AML-193 (cell line): ENCODE data around the gene SELENOO.
A peak's percentile ranks its signal among the peaks of the same experiment; 100 is the strongest.

Experiments used
- DNase-seq, 2 experiments: peaks; one replicate each; lab custom pipeline; 2025; lab: John Stamatoyannopoulos, UW

SELENOO gene

GRCh38 chr22:50236731-50237409 is 36.1 kb downstream of the SELENOO start:
- DNase-seq = peak in 1 of 2 experiments; percentile 7

DNA sequence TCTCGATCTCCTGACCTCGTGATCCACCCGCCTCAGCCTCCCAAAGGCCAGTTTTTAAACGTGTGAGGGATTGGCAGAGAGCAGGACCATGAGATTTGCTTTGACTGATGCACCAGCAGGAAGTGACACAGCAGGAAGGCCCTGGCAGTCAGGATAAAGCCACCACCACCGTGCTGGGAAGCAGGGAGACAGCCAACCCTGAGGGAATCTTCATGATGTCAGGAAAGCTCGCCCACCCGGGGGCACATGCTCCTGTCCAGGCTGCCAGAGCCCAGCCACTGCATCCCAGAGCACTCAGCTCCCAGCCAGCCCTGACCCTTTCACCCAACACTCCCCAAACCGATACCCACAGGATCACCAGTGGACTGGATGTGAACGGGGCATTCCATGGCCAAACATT is 37.9 kb downstream of the SELENOO start:
- DNase-seq = no peak

GRCh38 chr22:50242406-50242949 is 41.7 kb downstream of the SELENOO start:
- DNase-seq = no peak

GRCh38 chr22:50243685-50244419 is 43.0 kb downstream of the SELENOO start:
- peak in 1 of 2 experiments; percentile 2 for DNase-seq

DNA sequence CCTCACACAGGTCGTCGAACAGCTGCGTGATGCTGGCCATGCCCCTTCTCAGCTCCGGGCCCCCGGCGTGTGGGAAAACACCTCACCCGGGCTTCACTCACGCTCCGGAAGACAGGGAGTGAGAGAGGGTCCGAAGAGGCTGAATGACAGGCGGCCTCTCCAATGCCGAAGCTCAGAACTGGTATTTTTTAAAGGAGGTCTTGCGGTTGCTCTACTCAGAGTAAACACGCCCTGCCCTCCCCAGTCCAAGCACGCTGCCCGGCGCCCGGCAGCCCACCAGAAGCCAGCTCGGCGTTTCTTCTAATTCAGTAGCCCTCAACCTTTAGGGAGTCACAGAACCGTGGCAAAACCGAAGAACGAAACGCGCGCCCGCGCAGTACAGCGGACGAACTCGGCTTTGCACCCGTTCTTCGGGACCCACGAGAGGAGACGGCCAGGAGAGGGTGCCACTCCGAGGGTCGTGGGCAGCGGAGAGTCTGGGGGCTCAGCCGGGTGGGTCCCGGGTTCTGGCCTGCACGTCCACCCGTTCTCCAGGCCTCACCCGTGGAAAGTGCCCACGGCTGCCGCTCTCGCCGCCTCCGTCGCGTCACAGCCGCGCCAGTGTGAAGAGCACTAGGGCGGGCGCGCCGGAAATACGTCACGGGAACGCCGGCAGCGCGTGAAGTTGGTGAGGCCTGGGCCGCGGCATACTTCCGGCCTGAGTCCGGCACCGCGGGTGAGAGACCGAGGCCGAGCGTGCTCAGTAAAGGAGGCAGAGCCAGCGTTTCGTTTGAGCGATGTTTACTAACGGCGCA is 43.8 kb downstream of the SELENOO start, which contains the start of gene TUBGCP6:
Gene TUBGCP6, minus strand, starts transcription at position 604 of the 794 bp plus-strand sequence. Its CDS starts 564 bp downstream, at position 40.
- peak; percentile 73 to 74 for DNase-seq

GRCh38 chr22:50245214-50246072 is 44.6 kb downstream of the SELENOO start:
- DNase-seq = no peak

- no peak for DNase-seq
Measured at GRCh38 chr22:50246242-50247175, 45.7 kb downstream of the SELENOO start.

DNA sequence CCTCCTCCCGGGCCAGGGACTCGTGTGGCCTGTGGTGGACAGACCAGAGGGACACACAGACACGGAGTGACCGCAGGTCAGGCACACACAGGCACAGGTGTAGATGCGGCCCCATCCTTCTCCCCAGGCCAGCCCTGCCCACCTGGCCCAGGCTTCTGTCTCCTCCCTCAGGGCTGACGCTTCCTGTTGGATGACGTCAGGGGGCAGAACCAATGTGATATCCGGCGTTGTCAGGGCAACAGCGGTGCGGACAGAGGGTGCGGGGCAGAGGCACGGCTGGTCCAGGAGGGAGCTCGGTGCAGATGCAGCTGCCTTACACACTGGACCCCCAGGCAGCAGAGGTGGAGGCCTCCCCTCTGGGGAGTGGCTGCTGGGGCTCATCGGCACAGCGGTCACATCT is 46.9 kb downstream of the SELENOO start:
- no peak for DNase-seq

DNA sequence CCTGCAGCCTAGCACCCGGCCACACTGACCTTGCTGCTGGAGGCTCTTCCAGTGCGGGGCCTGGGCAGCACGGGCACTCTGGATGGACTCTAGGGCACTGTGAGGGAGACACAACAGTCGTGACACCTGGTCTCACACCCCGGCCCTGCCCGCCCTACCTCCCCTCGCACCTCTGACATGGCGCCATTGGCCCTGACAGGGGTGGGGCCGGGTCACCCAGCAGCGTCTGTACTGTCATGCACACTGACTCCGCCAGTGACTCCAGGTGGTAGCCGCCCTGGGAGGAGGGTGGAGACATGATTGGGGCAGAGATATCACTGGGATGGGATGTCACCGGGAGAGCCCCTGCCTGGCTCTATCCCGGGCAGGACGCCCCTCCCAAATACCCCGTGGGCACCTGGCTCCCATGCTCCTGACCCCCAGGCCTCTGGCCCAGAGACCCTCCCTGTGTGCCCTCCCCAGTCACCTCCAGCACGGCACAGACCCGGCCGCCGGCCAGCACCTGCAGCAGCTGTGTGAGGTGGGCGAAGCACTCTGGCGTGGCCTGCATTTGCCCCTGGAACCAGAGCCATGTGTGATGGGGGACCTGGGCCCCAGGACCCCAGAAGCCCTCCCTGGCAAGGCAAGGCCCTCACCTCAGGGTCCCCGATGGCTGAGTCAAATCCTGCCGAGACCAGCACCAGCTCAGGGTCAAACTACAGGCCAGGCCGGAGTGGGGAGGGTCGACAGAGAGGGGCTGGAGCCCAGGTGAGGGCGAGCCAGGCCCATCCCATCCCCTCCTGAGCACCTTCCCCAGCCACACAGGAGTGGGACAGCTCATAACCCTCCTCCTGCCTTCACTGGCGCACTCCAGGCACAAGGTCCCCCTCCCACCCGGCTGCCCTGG is 47.6 kb downstream of the SELENOO start:
- no peak for DNase-seq

- DNase-seq = no peak
Measured at GRCh38 chr22:50249341-50250248, 48.8 kb downstream of the SELENOO start.

GRCh38 chr22:50250249-50250554 is 49.4 kb downstream of the SELENOO start:
- DNase-seq = no peak

GRCh38 chr22:50250555-50251476 is 50.0 kb downstream of the SELENOO start, which contains the start of gene HDAC10:
TSS of gene HDAC10 (minus strand) at chr22:50251265. CDS start at chr22:50251032, 233 bp downstream.
- DNase-seq = peak; percentile 52 to 71

GRCh38 chr22:50251477-50252081 is 50.8 kb downstream of the SELENOO start:
- no peak for DNase-seq

GRCh38 chr22:50252082-50253045 is 51.6 kb downstream of the SELENOO start:
- peak; percentile 48 to 61 for DNase-seq
